ENCODE measurements around the gene CAV2.

CAV2 gene

DNA sequence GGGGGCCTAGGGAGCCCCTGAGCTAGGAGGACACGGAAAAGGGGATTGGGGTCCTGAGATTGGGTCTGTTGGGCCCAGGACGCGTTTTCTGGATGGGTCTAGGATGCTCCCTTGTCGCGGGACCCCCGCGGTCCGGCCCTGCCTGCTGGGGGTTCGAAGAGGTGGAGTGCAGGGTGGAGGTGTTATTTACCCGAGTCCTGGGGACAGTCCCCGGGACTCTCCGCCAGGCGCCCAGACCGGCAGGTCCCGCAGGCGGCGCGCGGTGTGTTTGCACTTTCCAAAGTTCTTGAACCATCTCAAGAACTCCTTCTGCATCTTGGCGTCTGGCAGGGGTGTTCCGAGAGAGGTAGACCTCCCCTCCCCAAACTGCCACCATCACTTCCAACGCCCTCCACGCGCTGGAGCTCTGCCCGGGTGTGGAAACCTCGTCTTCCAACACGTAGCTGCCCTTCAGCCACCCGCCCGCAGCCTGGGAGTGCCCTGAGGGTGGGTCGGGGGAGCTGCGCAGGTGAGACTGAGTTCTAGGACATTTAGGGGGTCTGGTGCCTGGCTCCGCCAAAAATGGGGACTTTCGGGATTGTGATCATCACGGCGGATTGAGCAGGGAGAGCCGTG is 25.9 kb downstream of the CAV2 start:
- Histone ChIP-seq H3K4me3 (ENCODE audit: low read depth, low read length) (peak overlapping the region; percentile 80), H3K36me3 (ENCODE audit: control insufficient read depth, insufficient read depth, low read length) (0 out of 2 replicates have a peak, but pooled peaks cover 3% of the 10 kb centered on the region), H3K9me3 (ENCODE audit: control insufficient read depth, insufficient read depth, low read length) (no peaks in the 10 kb centered on the region), H3K27ac (ENCODE audit: low read depth, low read length) (peak overlapping the region; percentile 88), H3K27me3 (ENCODE audit: control insufficient read depth, insufficient read depth, low read length) (peaks cover 24% of the 10 kb centered on the region), H3K4me1 (ENCODE audit: control insufficient read depth, insufficient read depth, low read length) (peaks cover 51% of the 10 kb centered on the region), H3K9ac (ENCODE audit: low read depth, low read length) (peak overlapping the region; percentile 61)

GRCh38 chr7:116525913-116526861 is 26.6 kb downstream of the CAV2 start:
- Histone ChIP-seq H3K4me1 (ENCODE audit: control insufficient read depth, insufficient read depth, low read length) (peaks cover 48% of the 10 kb centered on the region), H3K36me3 (ENCODE audit: control insufficient read depth, insufficient read depth, low read length) (0 out of 2 replicates have a peak, but pooled peaks cover 3% of the 10 kb centered on the region), H3K4me3 (ENCODE audit: low read depth, low read length) (peak overlapping the region; percentile 80), H3K27ac (ENCODE audit: low read depth, low read length) (peak overlapping the region; percentile 88), H3K9ac (ENCODE audit: low read depth, low read length) (peak overlapping the region; percentile 61), H3K9me3 (ENCODE audit: control insufficient read depth, insufficient read depth, low read length) (no peaks in the 10 kb centered on the region), H3K27me3 (ENCODE audit: control insufficient read depth, insufficient read depth, low read length) (peaks cover 24% of the 10 kb centered on the region)

GRCh38 chr7:116526897-116527296 is 27.4 kb downstream of the CAV2 start:
- H3K9me3 ChIP-seq (ENCODE audit: control insufficient read depth, insufficient read depth, low read length): no peaks in the 10 kb centered on the region
- no peak overlapping the region for H3K27ac ChIP-seq (ENCODE audit: low read depth, low read length)
- peak overlapping the region; percentile 80 for H3K4me3 ChIP-seq (ENCODE audit: low read depth, low read length)
- peaks cover 24% of the 10 kb centered on the region for H3K27me3 ChIP-seq (ENCODE audit: control insufficient read depth, insufficient read depth, low read length)
- 0 out of 2 replicates have a peak, but pooled peaks cover 3% of the 10 kb centered on the region for H3K36me3 ChIP-seq (ENCODE audit: control insufficient read depth, insufficient read depth, low read length)
- no peak overlapping the region; the same call in 1 of the 2 replicates for H3K9ac ChIP-seq (ENCODE audit: low read depth, low read length)
- peaks cover 40% of the 10 kb centered on the region for H3K4me1 ChIP-seq (ENCODE audit: control insufficient read depth, insufficient read depth, low read length)

- peak overlapping the region; percentile 45 for H3K27ac ChIP-seq (ENCODE audit: low read depth, low read length)
- H3K4me3 ChIP-seq (ENCODE audit: low read depth, low read length): peak overlapping the region; percentile 80
- H3K4me1 ChIP-seq (ENCODE audit: control insufficient read depth, insufficient read depth, low read length): peaks cover 34% of the 10 kb centered on the region
- H3K9me3 ChIP-seq (ENCODE audit: control insufficient read depth, insufficient read depth, low read length): no peaks in the 10 kb centered on the region
- H3K27me3 ChIP-seq (ENCODE audit: control insufficient read depth, insufficient read depth, low read length): peaks cover 24% of the 10 kb centered on the region
- 0 out of 2 replicates have a peak, but pooled peaks cover 3% of the 10 kb centered on the region for H3K36me3 ChIP-seq (ENCODE audit: control insufficient read depth, insufficient read depth, low read length)
- H3K9ac ChIP-seq (ENCODE audit: low read depth, low read length): no peak overlapping the region
These were observed 28.0 kb downstream of the CAV2 start for GRCh38 chr7:116527521-116527920.

- Histone ChIP-seq H3K4me3 (ENCODE audit: low read depth, low read length) (peak overlapping the region; percentile 80; the same call in 1 of the 2 replicates), H3K4me1 (ENCODE audit: control insufficient read depth, insufficient read depth, low read length) (peaks cover 29% of the 10 kb centered on the region), H3K9me3 (ENCODE audit: control insufficient read depth, insufficient read depth, low read length) (no peaks in the 10 kb centered on the region), H3K27ac (ENCODE audit: low read depth, low read length) (peak overlapping the region; percentile 45), H3K36me3 (ENCODE audit: control insufficient read depth, insufficient read depth, low read length) (0 out of 2 replicates have a peak, but pooled peaks cover 3% of the 10 kb centered on the region), H3K9ac (ENCODE audit: low read depth, low read length) (no peak overlapping the region), H3K27me3 (ENCODE audit: control insufficient read depth, insufficient read depth, low read length) (peaks cover 24% of the 10 kb centered on the region)
These were observed 28.7 kb downstream of the CAV2 start for GRCh38 chr7:116528008-116528789.

GRCh38 chr7:116529250-116529649 is 29.7 kb downstream of the CAV2 start:
- 0 out of 2 replicates have a peak, but pooled peaks cover 3% of the 10 kb centered on the region for H3K36me3 ChIP-seq (ENCODE audit: control insufficient read depth, insufficient read depth, low read length)
- peaks cover 20% of the 10 kb centered on the region for H3K27me3 ChIP-seq (ENCODE audit: control insufficient read depth, insufficient read depth, low read length)
- H3K9ac ChIP-seq (ENCODE audit: low read depth, low read length): no peak overlapping the region
- peaks cover 18% of the 10 kb centered on the region for H3K4me1 ChIP-seq (ENCODE audit: control insufficient read depth, insufficient read depth, low read length)
- no peak overlapping the region for H3K4me3 ChIP-seq (ENCODE audit: low read depth, low read length)
- H3K9me3 ChIP-seq (ENCODE audit: control insufficient read depth, insufficient read depth, low read length): no peaks in the 10 kb centered on the region
- no peak overlapping the region for H3K27ac ChIP-seq (ENCODE audit: low read depth, low read length)

DNA sequence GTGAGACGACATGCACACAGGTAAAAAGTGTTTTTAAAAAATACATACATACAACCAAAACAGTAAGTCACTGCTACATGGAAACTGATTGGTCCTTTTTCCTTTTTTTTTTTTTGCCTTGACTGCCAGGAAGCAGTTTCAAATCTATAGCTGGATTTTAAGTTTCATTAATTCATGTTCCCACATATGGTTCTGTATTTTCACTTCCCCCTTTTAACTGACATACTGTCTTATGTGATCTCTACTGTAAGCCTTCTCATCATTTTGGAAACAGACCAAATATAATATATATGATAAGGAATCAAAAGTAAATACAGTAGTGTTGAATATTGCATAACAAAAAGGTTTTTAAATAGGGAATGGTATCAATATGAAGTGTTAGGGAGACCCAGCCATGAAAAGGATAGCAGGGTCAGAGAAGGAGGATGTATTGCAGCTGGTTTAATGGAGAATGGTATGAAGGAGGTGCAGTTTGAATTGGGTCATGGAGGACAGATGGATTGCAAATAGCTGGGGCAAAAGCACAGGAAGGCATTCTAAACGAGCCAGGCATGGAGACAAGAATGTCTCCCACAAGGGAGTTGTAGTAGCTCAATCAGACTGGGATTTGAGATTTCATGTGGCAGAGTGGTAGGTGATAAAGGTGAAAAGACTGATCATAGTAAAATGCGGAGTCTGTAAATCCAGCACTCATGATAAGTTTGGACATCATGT is 30.7 kb downstream of the CAV2 start:
- no peak overlapping the region for H3K27ac ChIP-seq (ENCODE audit: low read depth, low read length)
- H3K27me3 ChIP-seq (ENCODE audit: control insufficient read depth, insufficient read depth, low read length): peaks cover 18% of the 10 kb centered on the region
- H3K4me1 ChIP-seq (ENCODE audit: control insufficient read depth, insufficient read depth, low read length): peaks cover 18% of the 10 kb centered on the region
- no peak overlapping the region for H3K4me3 ChIP-seq (ENCODE audit: low read depth, low read length)
- peaks cover 4% of the 10 kb centered on the region; the same call in 1 of the 2 replicates for H3K36me3 ChIP-seq (ENCODE audit: control insufficient read depth, insufficient read depth, low read length)
- H3K9ac ChIP-seq (ENCODE audit: low read depth, low read length): no peak overlapping the region
- H3K9me3 ChIP-seq (ENCODE audit: control insufficient read depth, insufficient read depth, low read length): no peaks in the 10 kb centered on the region

DNA sequence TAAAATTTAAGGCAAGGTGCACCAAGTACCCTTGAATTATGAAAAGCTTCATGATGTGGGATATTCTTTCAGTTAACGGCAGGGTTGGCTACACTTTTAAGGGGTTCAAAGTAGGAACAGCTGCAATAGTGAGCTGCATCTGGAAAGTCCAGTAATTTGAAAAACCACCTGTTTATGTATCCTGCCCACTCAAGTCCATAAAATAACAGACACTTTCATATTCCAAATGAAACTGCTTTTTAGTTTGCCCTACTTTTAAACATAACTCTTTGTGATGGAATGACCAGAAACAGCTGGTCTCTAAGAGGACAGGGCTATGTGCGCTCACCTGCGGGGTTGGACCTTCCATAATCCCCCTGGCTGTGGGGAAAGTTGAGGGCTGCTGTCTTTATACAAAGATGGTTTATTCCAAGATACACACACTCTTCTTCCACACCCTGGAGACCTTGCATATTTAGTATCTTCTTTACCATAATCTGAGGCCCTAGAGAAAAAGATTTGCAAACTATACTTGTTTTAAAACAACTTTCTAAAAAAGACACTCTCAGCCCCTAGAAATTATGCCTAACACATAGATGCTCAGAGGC is 32.7 kb downstream of the CAV2 start:
- H3K27me3 ChIP-seq (ENCODE audit: control insufficient read depth, insufficient read depth, low read length): peaks cover 6% of the 10 kb centered on the region
- H3K9me3 ChIP-seq (ENCODE audit: control insufficient read depth, insufficient read depth, low read length): no peaks in the 10 kb centered on the region
- peaks cover 9% of the 10 kb centered on the region; the same call in 1 of the 2 replicates for H3K36me3 ChIP-seq (ENCODE audit: control insufficient read depth, insufficient read depth, low read length)
- H3K4me1 ChIP-seq (ENCODE audit: control insufficient read depth, insufficient read depth, low read length): peaks cover 13% of the 10 kb centered on the region
- H3K4me3 ChIP-seq (ENCODE audit: low read depth, low read length): no peak overlapping the region
- H3K27ac ChIP-seq (ENCODE audit: low read depth, low read length): no peak overlapping the region
- H3K9ac ChIP-seq (ENCODE audit: low read depth, low read length): no peak overlapping the region

- H3K9me3 ChIP-seq (ENCODE audit: control insufficient read depth, insufficient read depth, low read length): no peaks in the 10 kb centered on the region
- no peak overlapping the region for H3K9ac ChIP-seq (ENCODE audit: low read depth, low read length)
- no peak overlapping the region for H3K4me3 ChIP-seq (ENCODE audit: low read depth, low read length)
- no peak overlapping the region for H3K27ac ChIP-seq (ENCODE audit: low read depth, low read length)
- peaks cover 8% of the 10 kb centered on the region; the same call in 1 of the 2 replicates for H3K36me3 ChIP-seq (ENCODE audit: control insufficient read depth, insufficient read depth, low read length)
- H3K27me3 ChIP-seq (ENCODE audit: control insufficient read depth, insufficient read depth, low read length): no peaks in the 10 kb centered on the region
- H3K4me1 ChIP-seq (ENCODE audit: control insufficient read depth, insufficient read depth, low read length): no peaks in the 10 kb centered on the region
These were observed 35.3 kb downstream of the CAV2 start for GRCh38 chr7:116534790-116535189.

DNA sequence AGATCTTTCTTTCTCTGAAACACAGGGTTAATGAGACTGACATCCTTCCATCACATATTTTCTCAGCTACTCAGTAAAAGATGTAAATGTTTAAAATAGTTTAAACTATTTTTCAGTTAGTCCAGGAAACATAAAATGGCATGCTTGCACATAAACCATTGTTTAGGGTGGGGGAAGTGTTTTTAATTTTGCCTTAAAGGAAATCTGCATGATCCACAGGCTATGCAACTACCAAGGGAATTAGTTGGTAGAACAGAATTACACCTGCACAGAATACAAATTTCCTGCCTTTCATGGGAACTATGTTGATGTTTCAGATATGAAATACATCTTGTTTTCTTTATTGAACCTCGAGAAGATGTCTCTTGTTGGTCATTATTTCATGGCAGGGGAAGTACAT is 35.9 kb downstream of the CAV2 start:
- no peaks in the 10 kb centered on the region for H3K4me1 ChIP-seq (ENCODE audit: control insufficient read depth, insufficient read depth, low read length)
- H3K9me3 ChIP-seq (ENCODE audit: control insufficient read depth, insufficient read depth, low read length): no peaks in the 10 kb centered on the region
- no peaks in the 10 kb centered on the region for H3K27me3 ChIP-seq (ENCODE audit: control insufficient read depth, insufficient read depth, low read length)
- no peak overlapping the region for H3K27ac ChIP-seq (ENCODE audit: low read depth, low read length)
- peaks cover 6% of the 10 kb centered on the region; the same call in 1 of the 2 replicates for H3K36me3 ChIP-seq (ENCODE audit: control insufficient read depth, insufficient read depth, low read length)
- no peak overlapping the region for H3K9ac ChIP-seq (ENCODE audit: low read depth, low read length)
- no peak overlapping the region for H3K4me3 ChIP-seq (ENCODE audit: low read depth, low read length)
